Adrenal gland (tissue), 12 donors: Measurements from ENCODE around the gene SUSD3. TPM values are rescaled to one million over a fixed set of nuclear protein-coding genes. Genes with fewer than 3 reads are reported as not detected.

ENCODE experiments used
- DNase-seq, 7 donors: peaks; one replicate each; pipeline ENCODE4 v3.0.0-alpha.2; 2019 to 2020
- H3K27ac ChIP-seq, 5 donors: fragments of 200-600 bp; sonication (generic) in 4 of 5; 1 replicate in 3 of 5; 2 replicates in 2 of 5; pipeline versions ENCODE4 v1.5.1 to v1.8.0; 2016 to 2020; ENCODE audit warnings: mild to moderate bottlenecking in 1 of 5
- H3K27me3 ChIP-seq: fragments of 200-600 bp; 2 replicates; pipeline ENCODE4 v1.8.0; 2021
- H3K36me3 ChIP-seq, 2 donors: fragments of 200-600 bp; replicated peaks in 1 of 2; 1 replicate in 1 of 2; 2 replicates in 1 of 2; pipeline versions ENCODE4 v1.5.1 to v1.8.0; 2018 to 2022
- H3K4me1 ChIP-seq, 2 donors: fragments of 200-600 bp; replicated peaks in 1 of 2; 1 replicate in 1 of 2; 2 replicates in 1 of 2; pipeline versions ENCODE4 v1.5.1 to v1.8.0; 2018 to 2021
- H3K4me3 ChIP-seq, 4 donors: fragments of 200-600 bp; sonication (generic) in 3 of 4; one replicate each; pipeline ENCODE4 v1.5.1; 2016 to 2018
- H3K9me3 ChIP-seq, 3 donors: fragments of 200-600 bp; sonication (generic) in 1 of 3; replicated peaks in 1 of 3; 1 replicate in 2 of 3; 2 replicates in 1 of 3; pipeline versions ENCODE4 v1.5.1 to v1.8.0; 2016 to 2021
- POLR2A ChIP-seq, 2 donors: fragments of 450-650 bp; IDR thresholded peaks; one replicate each; pipeline ENCODE4 v1.6.1; 2017; ENCODE audit warnings: antibody characterized with exemption in 2 of 2, mild to moderate bottlenecking in 2 of 2, moderate library complexity in 1 of 2
- WGBS, 4 donors: extraction: QIAGEN DNeasy Blood & Tissue Kit in 2 of 4; methylation state at CpG; one replicate each; pipeline versions ENCODE4 v1.1.5 to v1.1.7; 2013 to 2017; 5-methylcytosine and 5-hydroxymethylcytosine counted together
- intact Hi-C, 2 donors: fragments of 100-400 bp; cut with DNase I; formaldehyde crosslinking; loops; one replicate each; pipeline versions ENCODE4 v1.14.1 to v1.15.0; 2022 to 2023
- polyA plus RNA-seq, 3 donors: library from polyadenylated mRNA; stranded (reverse); fragments of 200-250 nt in 2 of 3; fragments of 350-450 nt in 1 of 3; fragmentation: Illumina TruSeq in 1 of 3; extraction: RNeasy Lipid Tissue Mini Kit (QIAGEN cat#74804) in 1 of 3; gene quantifications; one replicate each; pipeline ENCODE4 v1.2.3, GENCODE V29; 2013 to 2014
- total RNA-seq, 9 donors: library from RNA; depleted of rRNA in 4 of 9; stranded (reverse); fragments of >200 nt in 4 of 9; fragments of 120-200 nt in 1 of 9; fragmentation: NEBNext Ultra II Directional in 1 of 9; extraction: Animal tissue kit (Norgen Biotek cat#: 25700) in 1 of 9; gene quantifications; one replicate each; pipeline versions ENCODE4 v1.1.0 to v1.2.4, GENCODE V29; 2013 to 2023
- TF ChIP-seq, protein P1 (sequence below), 6 experiments: fragments of 450-650 bp in 4 of 6; fragments of 200-600 bp in 2 of 6; sonication (generic) in 1 of 6; IDR thresholded peaks; 1 replicate in 5 of 6; 2 replicates in 1 of 6; pipeline versions ENCODE4 v1.5.1 to v1.8.0; 2016 to 2021; ENCODE audit warnings: antibody characterized with exemption in 6 of 6, mild to moderate bottlenecking in 2 of 6, moderate library complexity in 1 of 6
- donor health status: healthy with polysubstance abuse.
- donor health status: Bipolar disorder and iron deficiency.
- donor health status: DM: yes; HTN: yes; CAD: no.
- donor health status: DM: no; HTN: no; CAD: no.
- donor health status: DM: no; HTN: no; CAD: no.
- donor health status: DM: yes; HTN: yes; CAD: no.

Gene SUSD3
- total and polyA plus RNA-seq, 12 donors: 0.60 to 4.9 (median 2.7) TPM

DNA sequence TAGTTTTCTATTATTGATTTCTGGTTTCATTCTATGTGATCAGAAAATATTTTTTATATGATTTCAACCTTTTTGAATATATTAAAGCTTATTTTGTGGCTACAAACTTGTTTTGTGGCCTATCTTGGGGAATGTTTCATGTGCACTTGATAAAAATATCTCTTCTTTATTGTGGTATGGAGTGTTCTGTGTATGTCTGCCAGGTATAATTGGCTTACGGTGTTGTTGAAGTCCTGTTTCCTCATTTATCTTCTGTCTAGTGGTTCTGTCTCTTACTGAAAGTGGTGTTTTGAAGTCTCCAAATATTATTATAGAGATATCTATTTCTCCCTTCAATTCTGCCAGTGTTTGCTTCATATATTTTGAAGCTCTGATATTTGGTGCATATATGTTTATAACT, 47.1 kb downstream of the SUSD3 start:
- Histone ChIP-seq H3K36me3 (peaks cover 0 to 24% of the 10 kb centered on the region in 2 donors), H3K4me1 (peaks cover 6 to 15% of the 10 kb centered on the region in 2 donors), H3K27ac (no peak overlapping the region), H3K27me3 (no peaks in the 10 kb centered on the region), H3K4me3 (no peak overlapping the region), H3K9me3 (peaks cover 0 to 12% (median 0%) of the 10 kb centered on the region in 3 donors)
- intact Hi-C loops: loop anchor here (5.0 to 10.0 kb wide), 3 partner anchors 57 to 199 kb away; no protein-coding TSS in a partner anchor
- DNase-seq: no peak
- TF ChIP-seq, protein P1, sequence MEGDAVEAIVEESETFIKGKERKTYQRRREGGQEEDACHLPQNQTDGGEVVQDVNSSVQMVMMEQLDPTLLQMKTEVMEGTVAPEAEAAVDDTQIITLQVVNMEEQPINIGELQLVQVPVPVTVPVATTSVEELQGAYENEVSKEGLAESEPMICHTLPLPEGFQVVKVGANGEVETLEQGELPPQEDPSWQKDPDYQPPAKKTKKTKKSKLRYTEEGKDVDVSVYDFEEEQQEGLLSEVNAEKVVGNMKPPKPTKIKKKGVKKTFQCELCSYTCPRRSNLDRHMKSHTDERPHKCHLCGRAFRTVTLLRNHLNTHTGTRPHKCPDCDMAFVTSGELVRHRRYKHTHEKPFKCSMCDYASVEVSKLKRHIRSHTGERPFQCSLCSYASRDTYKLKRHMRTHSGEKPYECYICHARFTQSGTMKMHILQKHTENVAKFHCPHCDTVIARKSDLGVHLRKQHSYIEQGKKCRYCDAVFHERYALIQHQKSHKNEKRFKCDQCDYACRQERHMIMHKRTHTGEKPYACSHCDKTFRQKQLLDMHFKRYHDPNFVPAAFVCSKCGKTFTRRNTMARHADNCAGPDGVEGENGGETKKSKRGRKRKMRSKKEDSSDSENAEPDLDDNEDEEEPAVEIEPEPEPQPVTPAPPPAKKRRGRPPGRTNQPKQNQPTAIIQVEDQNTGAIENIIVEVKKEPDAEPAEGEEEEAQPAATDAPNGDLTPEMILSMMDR (IDR thresholded peaks at IDR 0.05): no peak
- no peak for TF ChIP-seq POLR2A (IDR thresholded peaks at IDR 0.05)
- 83 to 94% (median 91%) methylated on average over 1 of the region's 1 CpG for WGBS, 4 donors

DNA sequence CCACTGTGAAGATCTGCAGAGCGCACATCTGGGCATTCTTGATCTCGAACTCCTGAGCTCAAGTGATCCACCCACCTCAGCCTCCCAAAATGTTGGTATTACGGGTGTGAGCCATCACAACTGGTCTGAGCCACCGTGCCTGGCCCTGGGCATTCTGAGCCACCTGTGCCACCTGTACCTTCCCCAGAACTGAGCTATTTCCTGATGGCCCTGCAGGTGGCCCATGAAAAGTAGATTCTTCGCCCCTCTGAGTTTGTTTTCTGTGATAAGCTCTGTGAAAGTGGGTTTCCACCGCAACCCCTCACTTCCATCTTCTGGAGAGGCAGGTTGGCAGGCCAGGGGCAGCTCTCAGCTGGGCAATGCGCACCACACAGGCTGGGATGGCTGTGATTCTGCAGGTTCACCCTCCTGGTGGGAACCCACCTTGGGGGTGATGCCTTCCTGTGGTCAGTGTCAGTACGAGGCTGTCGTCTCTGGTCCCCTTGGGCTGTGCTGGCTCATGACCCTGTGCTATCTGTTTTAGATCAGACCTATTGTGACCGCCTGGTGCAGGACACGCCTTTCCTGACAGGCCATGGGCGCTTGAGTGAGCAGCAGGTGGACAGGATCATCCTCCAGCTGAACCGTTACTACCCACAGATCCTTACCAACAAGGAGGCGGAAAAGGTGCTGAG, 48.8 kb downstream of the SUSD3 start:
- WGBS, 4 donors: 80 to 90% (median 88%) methylated on average over 5 to 14 of the region's 14 CpGs
- Histone ChIP-seq H3K4me3 (no peak overlapping the region), H3K27me3 (no peaks in the 10 kb centered on the region), H3K4me1 (peaks cover 17 to 25% of the 10 kb centered on the region in 2 donors), H3K36me3 (peaks cover 0 to 30% of the 10 kb centered on the region in 2 donors), H3K9me3 (peaks cover 0 to 12% (median 0%) of the 10 kb centered on the region in 3 donors), H3K27ac (no peak overlapping the region)
- peak; percentile 0 to 51 (median 13) for DNase-seq
- no peak for TF ChIP-seq POLR2A (IDR thresholded peaks at IDR 0.05)
- TF ChIP-seq, protein P1 (IDR thresholded peaks at IDR 0.05): no peak
- intact Hi-C loops: loop anchor here (5.0 to 10.0 kb wide), 3 partner anchors 55 to 198 kb away; no protein-coding TSS in a partner anchor

DNA sequence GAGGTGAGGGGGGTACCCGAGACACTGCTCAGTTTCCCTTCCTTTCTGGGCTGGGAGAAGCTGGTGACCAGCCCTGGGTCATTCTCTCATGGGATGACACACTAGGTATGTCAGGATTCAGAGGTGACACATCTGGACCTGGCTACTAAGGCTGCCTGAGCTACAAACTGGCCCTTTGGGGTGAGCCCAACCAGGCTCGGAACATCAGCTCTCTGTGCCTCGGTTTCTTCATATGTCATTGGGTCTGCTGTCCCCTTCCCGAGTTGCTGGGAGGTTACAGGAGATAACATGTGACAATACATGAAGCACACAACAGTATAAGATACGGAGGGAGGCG, 49.3 kb downstream of the SUSD3 start:
- Histone ChIP-seq H3K9me3 (peaks cover 0 to 8% (median 0%) of the 10 kb centered on the region in 3 donors), H3K36me3 (peaks cover 0 to 30% of the 10 kb centered on the region in 2 donors), H3K27me3 (no peaks in the 10 kb centered on the region), H3K4me3 (no peak overlapping the region), H3K27ac (no peak overlapping the region), H3K4me1 (peaks cover 19 to 30% of the 10 kb centered on the region in 2 donors)
- TF ChIP-seq, protein P1 (IDR thresholded peaks at IDR 0.05): no peak
- TF ChIP-seq POLR2A (IDR thresholded peaks at IDR 0.05): no peak
- 85 to 99% (median 88%) methylated on average over 4 to 6 of the region's 6 CpGs for WGBS, 4 donors
- intact Hi-C loops: loop anchor here (5.0 to 10.0 kb wide), 3 partner anchors 55 to 197 kb away; no protein-coding TSS in a partner anchor
- peak in 3 of 7 donors; percentile 15 to 48 (median 16) for DNase-seq

DNA sequence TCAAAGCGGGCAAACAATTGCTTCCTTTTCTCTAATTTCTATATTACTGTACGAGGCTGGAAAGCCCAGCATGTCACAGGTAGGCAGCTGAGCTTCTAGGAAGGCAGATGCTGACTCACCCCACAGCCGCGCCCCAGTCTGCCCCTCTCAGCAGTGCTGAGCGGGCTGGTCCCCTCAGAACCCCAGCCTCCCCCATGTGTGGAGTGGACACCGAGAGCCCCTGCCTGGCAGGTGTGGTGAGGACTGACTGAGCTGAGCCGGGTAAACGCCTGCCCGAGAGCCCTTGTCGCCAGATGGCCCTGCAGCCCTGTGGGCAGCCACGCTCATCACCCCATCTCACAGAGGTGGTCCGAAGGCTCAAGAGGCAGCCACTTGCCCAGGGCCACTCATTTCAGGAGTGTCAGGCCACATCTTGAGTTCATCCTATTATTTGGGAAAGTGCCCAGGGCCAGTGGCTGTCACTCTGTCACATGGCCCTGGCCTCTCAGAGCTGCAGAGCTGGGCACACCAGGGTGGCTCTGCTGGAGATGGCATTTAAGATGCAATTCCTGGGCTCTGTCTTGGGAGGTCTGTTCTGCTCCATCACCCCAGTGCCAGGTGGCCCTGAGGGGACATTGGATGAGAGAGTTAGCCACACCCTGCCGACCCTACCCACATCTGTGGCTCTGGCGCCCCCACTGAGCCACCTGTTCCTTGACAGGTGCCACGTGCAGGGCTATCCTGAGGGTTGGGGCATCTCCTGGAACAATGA, 50.0 kb downstream of the SUSD3 start:
- DNase-seq: peak; percentile 23 to 57 (median 36)
- H3K27ac ChIP-seq: peak overlapping the region in 1 of 5 donors; percentile 17
- H3K27me3 ChIP-seq: no peaks in the 10 kb centered on the region
- 81 to 83% (median 82%) methylated on average over 11 to 15 of the region's 15 CpGs for WGBS, 4 donors
- peaks cover 0 to 8% (median 0%) of the 10 kb centered on the region in 3 donors for H3K9me3 ChIP-seq
- peaks cover 0 to 30% of the 10 kb centered on the region in 2 donors for H3K36me3 ChIP-seq
- no peak for TF ChIP-seq POLR2A (IDR thresholded peaks at IDR 0.05)
- TF ChIP-seq, protein P1 (IDR thresholded peaks at IDR 0.05): no peak
- no peak overlapping the region for H3K4me3 ChIP-seq
- H3K4me1 ChIP-seq: peaks cover 19 to 33% of the 10 kb centered on the region in 2 donors
- intact Hi-C loops: loop anchor here (5.0 to 10.0 kb wide), 3 partner anchors 54 to 196 kb away; no protein-coding TSS in a partner anchor
